Transverse colon (tissue), 3 donors: ENCODE data around the gene LCLAT1.

Experiments used
- CTCF ChIP-seq, 5 experiments: fragments of 200-600 bp in 3 of 5; fragments of 450-650 bp in 2 of 5; sonication (generic) in 3 of 5; IDR thresholded peaks; 1 replicate in 2 of 5; 2 replicates in 3 of 5; pipeline ENCODE4 v1.5.1; 2016 to 2017; ENCODE audit warnings: antibody characterized with exemption in 5 of 5, inconsistent platforms in 3 of 5, mild to moderate bottlenecking in 2 of 5, moderate library complexity in 1 of 5
- POLR2A ChIP-seq: fragments of 450-650 bp; IDR thresholded peaks from one replicate; pipeline ENCODE4 v1.6.1; 2016; ENCODE audit warnings: antibody characterized with exemption, mild to moderate bottlenecking, moderate library complexity

DNA sequence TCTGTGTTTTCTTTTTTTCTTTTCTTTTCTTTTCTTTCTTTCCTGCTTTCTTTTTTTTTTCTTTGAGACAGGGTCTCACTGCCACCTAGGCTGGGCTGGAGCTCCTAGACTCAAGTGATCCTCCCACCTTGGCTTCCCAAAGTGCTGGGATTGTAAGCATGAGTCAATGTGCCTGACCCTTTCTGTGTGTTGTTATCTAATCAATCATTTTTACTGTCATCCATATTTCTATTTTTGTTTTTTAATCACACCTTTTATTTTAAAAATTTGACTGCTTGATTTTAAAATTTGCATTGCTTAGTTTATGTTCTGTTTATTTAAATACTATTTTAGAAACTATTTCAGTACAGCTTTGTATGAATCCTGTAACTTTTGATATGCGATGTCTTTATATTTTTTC lies 19.2 kb downstream of the LCLAT1 start:
- TF ChIP-seq POLR2A (no peak), CTCF (IDR thresholded peaks at IDR 0.05) (no peak)
